Endothelial cell of umbilical vein (primary cell): ENCODE results near the gene CDHR5.

Experiments used
- EZH2 ChIP-seq: IDR thresholded peaks from 2 replicates; pipeline ENCODE4 v1.6.1; 2012; ENCODE audit warnings: borderline replicate concordance, low read depth, mild to moderate bottlenecking, moderate library complexity, low read length, inconsistent platforms; ENCODE audit not compliant: severe bottlenecking
- POLR2AphosphoS5 ChIP-seq: IDR thresholded peaks from 2 replicates; pipeline ENCODE4 v1.6.1; 2012; ENCODE audit warnings: low read depth, mild to moderate bottlenecking, control low read depth, low read length, moderate library complexity; ENCODE audit not compliant: insufficient read depth

DNA sequence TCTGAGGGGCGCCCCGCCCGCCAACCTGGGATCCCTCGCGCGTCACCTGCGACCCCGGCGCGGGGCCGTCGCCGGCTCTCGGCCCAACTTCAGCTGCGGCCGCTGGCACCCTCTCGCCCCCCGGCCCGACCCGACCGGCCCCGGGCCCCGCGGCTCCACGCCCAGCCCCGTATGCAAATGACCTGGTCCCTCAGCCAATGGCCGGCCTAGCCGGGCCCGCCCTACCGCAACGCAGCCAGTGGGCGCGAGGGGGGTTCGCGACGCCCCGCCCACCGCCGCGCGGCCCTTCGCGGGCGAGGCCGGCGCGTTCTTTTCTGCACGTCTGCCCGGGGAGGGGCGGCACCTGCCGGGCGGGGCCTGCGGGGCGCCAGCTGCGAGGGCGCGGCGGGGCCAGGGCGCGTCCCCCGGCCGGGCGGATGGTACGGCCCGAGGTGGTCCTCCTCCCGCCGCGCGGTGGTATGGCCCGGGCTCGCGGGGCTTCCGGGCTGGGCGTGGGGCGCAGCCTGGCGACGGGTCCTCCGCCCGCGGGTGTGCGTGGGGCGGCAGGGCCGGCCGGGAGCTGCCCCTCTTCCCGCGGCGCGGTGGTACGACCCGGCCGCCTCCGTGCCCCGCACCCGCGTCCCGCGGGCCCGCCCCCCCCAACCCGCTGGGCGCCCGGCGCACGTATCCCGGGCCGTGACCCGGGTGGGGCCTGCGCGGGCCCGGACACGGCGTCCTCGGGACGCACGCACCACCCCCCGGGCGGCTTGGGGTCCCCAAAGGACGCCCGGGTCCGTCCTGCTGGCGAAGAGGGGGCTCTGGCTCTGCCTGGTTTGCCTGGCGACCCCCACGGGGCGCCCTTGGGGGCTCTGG is 56.2 kb downstream of the CDHR5 start:
- TF ChIP-seq EZH2 (no peak), POLR2AphosphoS5 (peak; percentile 92)
